Measurements from ENCODE around the gene PRADC1.
A peak's percentile ranks its signal among the peaks of the same experiment; 100 is the strongest.

PRADC1 gene
- total RNA-seq, result 4.0 to 6.4 (median 5.2) reads per million in 3 donors

GRCh38 chr2:73233154-73233931, at the start of gene PRADC1:
PRADC1 (minus strand) TSS chr2:73233239; CDS start chr2:73233160, 79 bp downstream.
- Histone ChIP-seq H3K27ac (ENCODE audit: insufficient read depth, low read length, poor library complexity, severe bottlenecking) (peak within 1 kb of the TSS; percentile 92), H3K27me3 (replicated peaks; ENCODE audit: control insufficient read depth, insufficient read depth, low read length, poor library complexity, severe bottlenecking) (no peaks in the 10 kb centered on the region), H3K36me3 (ENCODE audit: control insufficient read depth, insufficient read depth, low read length) (peaks cover 3% of the 10 kb centered on the region), H3K4me3 (ENCODE audit: insufficient read depth, low read depth, low read length, poor library complexity, severe bottlenecking) (peak within 1 kb of the TSS; percentile 69), H3K9me3 (ENCODE audit: control insufficient read depth, low read length) (no peaks in the 10 kb centered on the region), H3K4me1 (ENCODE audit: control insufficient read depth, insufficient read depth, low read length, poor library complexity, severe bottlenecking) (peaks cover 6% of the 10 kb centered on the region)
- peak; percentile 91 to 96 (median 95) for DNase-seq

GRCh38 chr2:73281244-73281643, 48.2 kb upstream of the PRADC1 start:
- Histone ChIP-seq H3K27me3 (replicated peaks; ENCODE audit: control insufficient read depth, insufficient read depth, low read length, poor library complexity, severe bottlenecking) (no peaks in the 10 kb centered on the region), H3K36me3 (ENCODE audit: control insufficient read depth, insufficient read depth, low read length) (no peaks in the 10 kb centered on the region), H3K4me3 (ENCODE audit: insufficient read depth, low read depth, low read length, poor library complexity, severe bottlenecking) (no peak overlapping the region), H3K27ac (ENCODE audit: insufficient read depth, low read length, poor library complexity, severe bottlenecking) (no peak overlapping the region), H3K4me1 (ENCODE audit: control insufficient read depth, insufficient read depth, low read length, poor library complexity, severe bottlenecking) (peaks cover 8% of the 10 kb centered on the region), H3K9me3 (ENCODE audit: control insufficient read depth, low read length) (no peaks in the 10 kb centered on the region)
- no peak for DNase-seq

GRCh38 chr2:73279852-73280251, 46.8 kb upstream of the PRADC1 start:
- Histone ChIP-seq H3K4me3 (ENCODE audit: insufficient read depth, low read depth, low read length, poor library complexity, severe bottlenecking) (no peak overlapping the region), H3K27ac (ENCODE audit: insufficient read depth, low read length, poor library complexity, severe bottlenecking) (no peak overlapping the region), H3K9me3 (ENCODE audit: control insufficient read depth, low read length) (no peaks in the 10 kb centered on the region), H3K27me3 (replicated peaks; ENCODE audit: control insufficient read depth, insufficient read depth, low read length, poor library complexity, severe bottlenecking) (no peaks in the 10 kb centered on the region), H3K4me1 (ENCODE audit: control insufficient read depth, insufficient read depth, low read length, poor library complexity, severe bottlenecking) (peaks cover 8% of the 10 kb centered on the region), H3K36me3 (ENCODE audit: control insufficient read depth, insufficient read depth, low read length) (no peaks in the 10 kb centered on the region)
- no peak for DNase-seq

DNA sequence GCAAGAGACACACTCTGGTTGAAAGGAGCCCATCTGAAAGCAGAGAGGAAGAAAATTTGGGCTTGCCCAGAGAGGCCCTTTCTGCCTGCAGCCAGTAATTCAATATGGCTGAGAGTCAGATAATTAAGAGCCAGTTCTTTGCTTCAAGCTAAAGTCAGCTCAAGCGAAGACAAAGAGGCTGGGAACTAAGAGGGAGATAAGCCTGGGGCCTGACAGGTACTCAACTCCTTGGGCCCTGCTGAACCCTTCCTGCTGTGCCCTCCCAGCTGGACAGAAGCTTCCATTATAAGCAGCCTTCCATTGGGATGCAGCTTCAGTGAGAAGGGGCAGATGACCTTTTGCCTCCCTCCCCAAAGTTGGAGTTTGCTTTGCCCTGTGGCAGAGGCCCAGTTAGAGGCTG, 39.2 kb upstream of the PRADC1 start:
- no peaks in the 10 kb centered on the region for H3K36me3 ChIP-seq (ENCODE audit: control insufficient read depth, insufficient read depth, low read length)
- DNase-seq, result no peak
- no peaks in the 10 kb centered on the region for H3K9me3 ChIP-seq (ENCODE audit: control insufficient read depth, low read length)
- no peaks in the 10 kb centered on the region for H3K27me3 ChIP-seq (replicated peaks; ENCODE audit: control insufficient read depth, insufficient read depth, low read length, poor library complexity, severe bottlenecking)
- H3K4me1 ChIP-seq (ENCODE audit: control insufficient read depth, insufficient read depth, low read length, poor library complexity, severe bottlenecking), result no peaks in the 10 kb centered on the region
- H3K4me3 ChIP-seq (ENCODE audit: insufficient read depth, low read depth, low read length, poor library complexity, severe bottlenecking), result no peak overlapping the region
- no peak overlapping the region for H3K27ac ChIP-seq (ENCODE audit: insufficient read depth, low read length, poor library complexity, severe bottlenecking)

DNA sequence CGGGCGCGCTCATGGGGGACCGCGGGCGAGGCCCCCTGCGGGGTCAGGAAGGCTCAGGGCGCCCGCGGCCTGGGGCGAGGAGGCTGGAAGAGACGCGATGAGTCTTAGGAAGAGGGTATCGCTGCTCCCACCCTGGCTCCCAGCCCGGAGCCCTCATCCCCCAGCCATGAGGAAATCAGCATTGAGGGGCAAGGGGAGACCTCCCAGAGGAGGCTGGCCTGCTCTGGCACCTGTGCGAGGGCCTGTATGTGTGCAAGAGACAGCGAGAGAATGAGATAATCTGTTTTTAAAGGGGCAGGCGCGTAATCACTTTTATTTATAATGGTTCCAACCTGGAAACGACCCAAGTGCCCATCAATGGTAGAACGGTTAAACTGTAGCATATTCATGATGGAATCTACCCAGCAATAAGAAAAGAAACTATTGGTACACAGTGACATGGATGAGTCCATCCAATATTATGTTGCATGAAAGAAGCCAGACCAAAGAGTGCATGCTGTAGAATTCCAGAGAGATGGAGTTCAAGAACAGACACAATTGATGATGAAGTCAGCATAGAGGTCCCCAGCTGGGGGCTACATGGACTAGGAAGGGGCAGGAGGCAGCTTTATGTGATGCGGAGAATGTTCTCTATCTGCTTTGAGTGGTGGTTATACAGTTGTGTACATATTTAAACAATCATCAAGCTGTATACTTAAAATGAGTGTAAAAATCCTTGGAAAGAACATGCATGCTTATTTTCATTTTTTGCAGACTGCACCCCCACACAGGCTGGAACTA, 36.8 kb upstream of the PRADC1 start:
- no peak for DNase-seq
- Histone ChIP-seq H3K36me3 (ENCODE audit: control insufficient read depth, insufficient read depth, low read length) (no peaks in the 10 kb centered on the region), H3K4me1 (ENCODE audit: control insufficient read depth, insufficient read depth, low read length, poor library complexity, severe bottlenecking) (no peaks in the 10 kb centered on the region), H3K27me3 (replicated peaks; ENCODE audit: control insufficient read depth, insufficient read depth, low read length, poor library complexity, severe bottlenecking) (no peaks in the 10 kb centered on the region), H3K9me3 (ENCODE audit: control insufficient read depth, low read length) (no peaks in the 10 kb centered on the region), H3K4me3 (ENCODE audit: insufficient read depth, low read depth, low read length, poor library complexity, severe bottlenecking) (peak overlapping the region; percentile 39), H3K27ac (ENCODE audit: insufficient read depth, low read length, poor library complexity, severe bottlenecking) (peak overlapping the region; percentile 45)

- DNase-seq, result peak; percentile 42 to 71 (median 67)
Measured at GRCh38 chr2:73268830-73269685, 36.0 kb upstream of the PRADC1 start.

GRCh38 chr2:73268366-73268829, 35.4 kb upstream of the PRADC1 start:
- no peak for DNase-seq
- H3K27ac ChIP-seq (ENCODE audit: insufficient read depth, low read length, poor library complexity, severe bottlenecking), result no peak overlapping the region
- no peaks in the 10 kb centered on the region for H3K27me3 ChIP-seq (replicated peaks; ENCODE audit: control insufficient read depth, insufficient read depth, low read length, poor library complexity, severe bottlenecking)
- no peaks in the 10 kb centered on the region for H3K4me1 ChIP-seq (ENCODE audit: control insufficient read depth, insufficient read depth, low read length, poor library complexity, severe bottlenecking)
- H3K36me3 ChIP-seq (ENCODE audit: control insufficient read depth, insufficient read depth, low read length), result no peaks in the 10 kb centered on the region
- no peaks in the 10 kb centered on the region for H3K9me3 ChIP-seq (ENCODE audit: control insufficient read depth, low read length)
- H3K4me3 ChIP-seq (ENCODE audit: insufficient read depth, low read depth, low read length, poor library complexity, severe bottlenecking), result no peak overlapping the region

More at GRCh38 chr2:73268830-73269685, 36.0 kb upstream of the PRADC1 start:
- Histone ChIP-seq H3K9me3 (ENCODE audit: control insufficient read depth, low read length) (no peaks in the 10 kb centered on the region), H3K36me3 (ENCODE audit: control insufficient read depth, insufficient read depth, low read length) (no peaks in the 10 kb centered on the region), H3K27me3 (replicated peaks; ENCODE audit: control insufficient read depth, insufficient read depth, low read length, poor library complexity, severe bottlenecking) (no peaks in the 10 kb centered on the region), H3K4me1 (ENCODE audit: control insufficient read depth, insufficient read depth, low read length, poor library complexity, severe bottlenecking) (no peaks in the 10 kb centered on the region), H3K27ac (ENCODE audit: insufficient read depth, low read length, poor library complexity, severe bottlenecking) (peak overlapping the region; percentile 45), H3K4me3 (ENCODE audit: insufficient read depth, low read depth, low read length, poor library complexity, severe bottlenecking) (peak overlapping the region; percentile 43)

- no peak overlapping the region for H3K27ac ChIP-seq (ENCODE audit: insufficient read depth, low read length, poor library complexity, severe bottlenecking)
- H3K9me3 ChIP-seq (ENCODE audit: control insufficient read depth, low read length), result no peaks in the 10 kb centered on the region
- no peak for DNase-seq
- H3K4me3 ChIP-seq (ENCODE audit: insufficient read depth, low read depth, low read length, poor library complexity, severe bottlenecking), result no peak overlapping the region
- no peaks in the 10 kb centered on the region for H3K4me1 ChIP-seq (ENCODE audit: control insufficient read depth, insufficient read depth, low read length, poor library complexity, severe bottlenecking)
- H3K27me3 ChIP-seq (replicated peaks; ENCODE audit: control insufficient read depth, insufficient read depth, low read length, poor library complexity, severe bottlenecking), result no peaks in the 10 kb centered on the region
- no peaks in the 10 kb centered on the region for H3K36me3 ChIP-seq (ENCODE audit: control insufficient read depth, insufficient read depth, low read length)
Measured at GRCh38 chr2:73267008-73267407, 34.0 kb upstream of the PRADC1 start.

GRCh38 chr2:73266061-73266901, 33.2 kb upstream of the PRADC1 start:
- Histone ChIP-seq H3K27me3 (replicated peaks; ENCODE audit: control insufficient read depth, insufficient read depth, low read length, poor library complexity, severe bottlenecking) (no peaks in the 10 kb centered on the region), H3K4me1 (ENCODE audit: control insufficient read depth, insufficient read depth, low read length, poor library complexity, severe bottlenecking) (no peaks in the 10 kb centered on the region), H3K9me3 (ENCODE audit: control insufficient read depth, low read length) (no peaks in the 10 kb centered on the region), H3K36me3 (ENCODE audit: control insufficient read depth, insufficient read depth, low read length) (no peaks in the 10 kb centered on the region), H3K4me3 (ENCODE audit: insufficient read depth, low read depth, low read length, poor library complexity, severe bottlenecking) (no peak overlapping the region), H3K27ac (ENCODE audit: insufficient read depth, low read length, poor library complexity, severe bottlenecking) (no peak overlapping the region)
- DNase-seq, result no peak
